ENCODE measurements around the gene TMEM100. TPM values are rescaled to one million over a fixed set of nuclear protein-coding genes. Genes with fewer than 3 reads are reported as not detected.

The TMEM100 gene
- total RNA-seq, 1 donor = not detected

DNA sequence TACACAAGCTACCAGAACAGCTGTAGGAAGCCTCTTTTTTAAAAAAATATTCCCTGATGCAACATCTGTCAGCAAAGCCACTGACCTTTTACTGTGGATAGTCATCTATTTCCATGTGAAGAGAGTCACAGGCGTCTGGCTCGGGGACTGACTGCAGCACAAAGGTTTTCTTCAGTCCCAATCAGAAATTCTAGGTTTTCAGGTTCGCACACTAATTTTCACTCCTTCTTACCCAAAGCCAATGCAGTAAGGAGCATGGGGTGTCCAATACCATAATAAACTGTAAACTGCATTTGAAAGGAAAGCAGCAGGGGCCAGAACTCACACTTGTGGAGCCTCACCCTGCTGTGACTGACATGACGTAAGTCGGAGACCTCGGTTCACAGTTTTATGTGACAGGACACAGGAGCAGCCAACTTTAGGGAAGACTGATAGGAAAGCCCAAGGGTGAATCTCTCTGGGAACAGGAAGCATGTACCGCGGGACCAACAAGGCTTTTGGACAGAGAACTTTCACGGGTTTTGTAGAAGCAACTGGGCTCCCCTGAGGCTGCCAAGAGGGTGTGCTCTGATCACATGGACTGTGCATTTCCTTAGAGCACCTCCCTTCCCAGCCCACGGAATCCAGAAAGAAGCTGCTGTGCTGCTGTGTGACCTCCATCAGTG lies 9.1 kb upstream of the TMEM100 start:
- no peaks in the 10 kb centered on the region for H3K9me3 ChIP-seq (ENCODE audit: low read depth, low read length)
- H3K27me3 ChIP-seq (ENCODE audit: insufficient read depth, low read length) = no peaks in the 10 kb centered on the region
- H3K4me1 ChIP-seq (ENCODE audit: insufficient read depth, low read length) = no peaks in the 10 kb centered on the region
- no peak overlapping the region for H3K4me3 ChIP-seq (ENCODE audit: low read length)

DNA sequence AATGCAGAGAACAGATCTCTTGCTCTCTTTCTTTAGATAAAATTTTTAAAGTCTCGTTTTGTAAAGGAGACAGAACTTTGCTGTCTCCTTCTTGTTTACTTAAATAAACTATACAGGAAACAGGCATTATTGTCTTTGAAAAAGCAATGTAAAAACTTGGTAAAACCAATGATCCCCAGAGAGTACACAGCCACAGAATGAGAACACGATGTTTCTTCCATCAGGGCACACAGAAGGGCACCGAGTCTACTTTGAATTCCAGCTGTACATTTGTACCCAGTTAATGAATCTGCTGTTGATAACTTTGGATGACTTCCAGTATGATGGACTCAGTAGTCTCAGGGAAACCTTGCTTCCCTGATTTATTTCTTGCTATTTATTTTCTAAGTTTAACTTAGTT lies 8.1 kb upstream of the TMEM100 start:
- Histone ChIP-seq H3K4me1 (ENCODE audit: insufficient read depth, low read length) (no peaks in the 10 kb centered on the region), H3K4me3 (ENCODE audit: low read length) (no peak overlapping the region), H3K9me3 (ENCODE audit: low read depth, low read length) (no peaks in the 10 kb centered on the region), H3K27me3 (ENCODE audit: insufficient read depth, low read length) (no peaks in the 10 kb centered on the region)

DNA sequence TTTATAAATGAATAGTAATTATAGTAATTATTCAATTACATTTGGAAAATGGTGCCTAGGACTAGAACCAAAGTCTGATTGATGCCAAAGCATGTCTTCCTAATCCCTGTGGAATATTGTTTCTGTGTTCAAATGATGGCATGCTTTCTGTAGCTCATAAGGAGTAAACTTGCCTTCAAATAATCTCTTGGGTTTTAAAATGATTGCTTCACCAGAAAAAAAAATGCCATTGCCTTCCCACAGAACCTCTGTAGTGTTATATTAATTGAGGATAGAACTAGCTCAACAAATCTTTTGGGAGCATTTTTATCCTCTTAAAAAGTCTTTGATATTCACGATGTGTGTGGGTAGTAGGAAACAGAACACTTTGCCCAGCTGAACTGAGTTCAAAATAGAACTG lies 7.7 kb upstream of the TMEM100 start:
- Histone ChIP-seq H3K4me3 (ENCODE audit: low read length) (no peak overlapping the region), H3K4me1 (ENCODE audit: insufficient read depth, low read length) (no peaks in the 10 kb centered on the region), H3K9me3 (ENCODE audit: low read depth, low read length) (no peaks in the 10 kb centered on the region)

DNA sequence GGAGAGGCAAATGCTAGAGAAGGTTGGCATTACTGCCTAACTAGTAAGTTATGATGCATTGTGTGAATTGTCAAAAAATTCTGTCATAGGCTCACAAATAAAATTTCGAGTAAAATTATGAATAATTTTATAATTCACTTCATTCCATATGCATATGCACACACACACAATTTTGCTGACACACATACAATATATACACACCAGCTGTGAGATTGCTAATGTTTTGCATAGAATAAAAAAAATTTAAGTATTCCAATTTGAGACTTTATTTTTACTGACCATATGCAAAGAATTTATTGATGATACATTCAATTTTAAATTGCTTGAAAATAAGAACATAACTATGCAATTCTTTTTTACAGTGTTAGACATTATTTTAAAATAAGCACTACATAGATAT lies 6.8 kb upstream of the TMEM100 start:
- no peak overlapping the region for H3K4me3 ChIP-seq (ENCODE audit: low read length)

More for the DNA sequence above, 7.7 kb upstream of the TMEM100 start:
- no peaks in the 10 kb centered on the region for H3K27me3 ChIP-seq (ENCODE audit: insufficient read depth, low read length)

DNA sequence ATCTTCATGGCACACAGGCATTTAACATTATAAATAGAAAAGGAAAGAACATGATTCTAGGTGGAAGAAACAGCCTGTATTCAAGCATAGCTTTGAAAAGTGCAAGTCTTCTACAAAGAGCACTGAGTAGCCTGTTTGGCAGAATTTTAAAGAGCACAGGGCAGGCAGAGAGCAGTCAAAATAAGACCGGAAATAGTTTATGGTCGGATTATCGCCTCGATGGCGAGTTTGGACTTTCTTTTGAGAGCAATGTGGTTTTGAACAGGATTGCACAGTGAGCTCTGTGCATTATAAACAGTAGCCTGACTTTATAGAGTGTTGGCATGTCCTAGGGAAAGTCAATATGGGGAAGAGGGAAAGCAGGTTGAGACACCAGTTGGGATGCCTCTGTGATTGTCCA lies 6.2 kb upstream of the TMEM100 start:
- Histone ChIP-seq H3K27me3 (ENCODE audit: insufficient read depth, low read length) (peaks cover 3% of the 10 kb centered on the region), H3K4me1 (ENCODE audit: insufficient read depth, low read length) (no peaks in the 10 kb centered on the region), H3K9me3 (ENCODE audit: low read depth, low read length) (no peaks in the 10 kb centered on the region), H3K4me3 (ENCODE audit: low read length) (no peak overlapping the region)

More for the DNA sequence above, 6.8 kb upstream of the TMEM100 start:
- Histone ChIP-seq H3K27me3 (ENCODE audit: insufficient read depth, low read length) (no peaks in the 10 kb centered on the region), H3K4me1 (ENCODE audit: insufficient read depth, low read length) (no peaks in the 10 kb centered on the region), H3K9me3 (ENCODE audit: low read depth, low read length) (no peaks in the 10 kb centered on the region)

DNA sequence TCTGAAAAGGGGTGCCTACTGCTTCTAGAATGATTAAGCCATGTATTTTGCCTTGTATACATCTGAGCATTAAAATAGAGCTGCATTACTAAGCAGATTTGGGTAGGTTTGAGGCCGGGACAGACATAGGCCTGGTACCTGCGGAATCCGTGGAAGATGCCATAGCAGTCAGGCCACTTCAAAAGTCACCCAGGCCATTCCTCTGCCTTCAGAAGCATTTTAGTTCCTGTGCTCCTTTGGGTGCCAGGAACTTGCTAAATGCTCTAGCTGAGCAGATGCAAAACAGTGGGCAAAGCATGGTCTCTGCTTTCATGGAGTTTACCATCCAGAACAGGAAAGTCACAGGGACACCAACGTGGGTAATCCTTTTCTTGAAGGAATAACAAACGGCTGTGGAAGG lies 5.7 kb upstream of the TMEM100 start:
- no peaks in the 10 kb centered on the region for H3K9me3 ChIP-seq (ENCODE audit: low read depth, low read length)
- H3K4me3 ChIP-seq (ENCODE audit: low read length) = no peak overlapping the region
- peaks cover 5% of the 10 kb centered on the region for H3K27me3 ChIP-seq (ENCODE audit: insufficient read depth, low read length)
- no peaks in the 10 kb centered on the region for H3K4me1 ChIP-seq (ENCODE audit: insufficient read depth, low read length)

DNA sequence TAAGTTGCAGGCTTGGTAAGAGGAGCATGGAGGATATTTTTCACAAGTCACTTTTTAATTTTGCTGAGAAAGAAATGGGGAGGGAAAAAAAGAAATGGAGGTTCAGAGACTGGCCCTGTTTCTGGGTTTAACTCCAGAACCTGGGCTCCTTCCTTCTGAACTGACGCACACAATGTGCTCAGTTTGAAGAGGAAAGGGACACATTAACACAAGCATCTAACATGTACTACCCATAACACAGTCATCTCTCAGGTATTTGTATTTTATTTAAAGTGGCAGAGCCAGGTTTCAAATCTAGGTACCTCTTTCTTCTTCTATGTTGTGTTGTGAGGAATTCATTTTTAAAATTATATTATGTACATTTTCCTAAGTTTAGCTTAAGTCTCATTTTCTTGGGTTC lies 5.3 kb upstream of the TMEM100 start:
- Histone ChIP-seq H3K9me3 (ENCODE audit: low read depth, low read length) (no peaks in the 10 kb centered on the region), H3K4me1 (ENCODE audit: insufficient read depth, low read length) (no peaks in the 10 kb centered on the region), H3K27me3 (ENCODE audit: insufficient read depth, low read length) (peaks cover 5% of the 10 kb centered on the region), H3K4me3 (ENCODE audit: low read length) (no peak overlapping the region)

DNA sequence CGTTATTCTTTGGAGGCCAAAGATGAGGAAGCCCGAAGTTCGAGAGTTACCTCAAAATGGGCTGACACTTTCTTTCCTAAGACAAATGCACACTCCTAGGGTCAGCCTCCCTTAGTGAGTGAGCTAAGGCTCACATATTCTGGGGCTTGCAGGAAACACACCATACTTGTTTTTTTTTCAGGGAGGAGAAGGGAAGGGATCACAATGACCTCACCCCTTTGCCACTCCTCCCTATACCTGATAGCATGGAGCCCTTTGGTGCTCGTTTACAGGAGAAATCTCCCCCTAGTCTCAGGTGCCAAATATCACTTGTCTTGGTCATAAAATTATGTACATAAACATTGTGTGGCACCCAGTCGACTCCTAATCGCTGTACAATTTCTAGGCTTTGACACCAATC lies 4.6 kb upstream of the TMEM100 start:
- H3K4me1 ChIP-seq (ENCODE audit: insufficient read depth, low read length) = no peaks in the 10 kb centered on the region
- H3K27me3 ChIP-seq (ENCODE audit: insufficient read depth, low read length) = peaks cover 8% of the 10 kb centered on the region
- H3K9me3 ChIP-seq (ENCODE audit: low read depth, low read length) = no peaks in the 10 kb centered on the region
- no peak overlapping the region for H3K4me3 ChIP-seq (ENCODE audit: low read length)

DNA sequence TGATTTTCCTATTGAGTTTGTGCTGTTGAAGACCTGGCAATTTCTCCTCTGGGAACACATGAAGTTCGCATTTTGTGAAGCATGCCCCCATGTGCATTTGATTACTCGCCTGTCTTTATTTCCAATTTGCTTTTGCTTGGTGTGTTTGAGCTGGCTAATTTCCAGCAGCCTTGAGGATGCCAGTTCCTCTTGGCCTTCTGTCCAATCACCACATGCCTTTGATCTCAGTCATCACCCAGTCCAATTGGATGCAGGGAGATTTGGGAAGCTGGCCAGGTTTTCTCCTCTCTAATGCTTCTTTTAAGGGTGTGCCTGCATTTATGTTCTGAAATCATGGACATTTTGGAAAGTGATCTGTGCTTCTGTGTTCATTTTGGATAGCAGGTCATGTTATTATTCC lies 3.8 kb upstream of the TMEM100 start:
- peaks cover 11% of the 10 kb centered on the region for H3K27me3 ChIP-seq (ENCODE audit: insufficient read depth, low read length)
- H3K9me3 ChIP-seq (ENCODE audit: low read depth, low read length) = no peaks in the 10 kb centered on the region
- no peaks in the 10 kb centered on the region for H3K4me1 ChIP-seq (ENCODE audit: insufficient read depth, low read length)
- no peak overlapping the region for H3K4me3 ChIP-seq (ENCODE audit: low read length)

DNA sequence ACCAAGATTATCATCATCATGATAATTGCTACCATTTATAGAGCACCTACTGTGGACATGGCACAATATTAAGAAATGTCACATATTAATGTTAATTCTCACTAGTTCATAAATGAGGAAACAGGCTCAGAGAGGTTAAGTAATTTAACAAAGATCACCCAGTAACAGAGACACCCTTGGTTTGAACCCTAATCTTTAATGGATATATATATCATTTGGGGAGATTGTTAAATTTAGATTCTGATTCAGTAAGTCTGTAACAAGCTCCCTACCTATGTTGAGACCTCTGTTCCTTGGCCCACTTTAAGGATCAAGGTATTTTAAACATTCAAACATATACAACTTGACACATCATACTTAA lies 804 bp upstream of the TMEM100 start:
- Histone ChIP-seq H3K4me3 (ENCODE audit: low read length) (no peak overlapping the region), H3K9me3 (ENCODE audit: low read depth, low read length) (no peaks in the 10 kb centered on the region), H3K4me1 (ENCODE audit: insufficient read depth, low read length) (no peaks in the 10 kb centered on the region), H3K27me3 (ENCODE audit: insufficient read depth, low read length) (peaks cover 14% of the 10 kb centered on the region)

DNA sequence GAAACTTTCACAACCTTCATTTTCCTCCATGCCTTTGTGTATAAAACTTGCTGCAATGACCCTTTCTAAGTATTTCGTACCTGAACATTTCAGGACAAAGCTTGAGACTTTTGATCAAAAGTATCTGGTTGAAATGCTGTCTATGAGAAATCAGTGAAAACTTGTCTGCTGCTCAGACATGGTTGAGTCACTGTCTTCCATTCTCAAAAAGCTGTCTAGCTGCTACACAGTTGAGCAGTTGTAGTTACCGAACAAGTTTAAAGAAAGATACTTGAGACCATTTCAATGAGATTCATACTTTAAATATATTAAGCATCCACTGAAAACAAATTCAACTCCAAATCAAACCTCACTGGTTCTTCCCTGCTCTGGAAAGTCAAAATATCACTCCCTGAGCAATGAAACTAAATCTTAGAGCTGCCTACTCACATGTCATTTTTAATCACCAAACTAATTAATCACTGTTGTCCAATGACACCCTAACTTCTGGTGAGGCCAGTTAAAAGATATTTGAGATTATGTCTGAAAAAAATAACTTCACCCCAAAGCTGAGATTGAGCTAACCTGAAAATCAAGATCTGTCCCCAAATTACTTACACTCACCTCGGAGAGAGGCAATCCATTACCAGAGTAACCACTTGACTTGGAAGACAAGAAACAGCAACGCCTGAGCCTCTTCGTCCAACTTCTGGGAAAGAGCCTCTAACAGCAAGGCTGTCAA lies 488 bp downstream of the TMEM100 start:
- Histone ChIP-seq H3K27me3 (ENCODE audit: insufficient read depth, low read length) (peaks cover 14% of the 10 kb centered on the region), H3K9me3 (ENCODE audit: low read depth, low read length) (no peaks in the 10 kb centered on the region), H3K4me3 (ENCODE audit: low read length) (no peak overlapping the region), H3K4me1 (ENCODE audit: insufficient read depth, low read length) (no peaks in the 10 kb centered on the region)

DNA sequence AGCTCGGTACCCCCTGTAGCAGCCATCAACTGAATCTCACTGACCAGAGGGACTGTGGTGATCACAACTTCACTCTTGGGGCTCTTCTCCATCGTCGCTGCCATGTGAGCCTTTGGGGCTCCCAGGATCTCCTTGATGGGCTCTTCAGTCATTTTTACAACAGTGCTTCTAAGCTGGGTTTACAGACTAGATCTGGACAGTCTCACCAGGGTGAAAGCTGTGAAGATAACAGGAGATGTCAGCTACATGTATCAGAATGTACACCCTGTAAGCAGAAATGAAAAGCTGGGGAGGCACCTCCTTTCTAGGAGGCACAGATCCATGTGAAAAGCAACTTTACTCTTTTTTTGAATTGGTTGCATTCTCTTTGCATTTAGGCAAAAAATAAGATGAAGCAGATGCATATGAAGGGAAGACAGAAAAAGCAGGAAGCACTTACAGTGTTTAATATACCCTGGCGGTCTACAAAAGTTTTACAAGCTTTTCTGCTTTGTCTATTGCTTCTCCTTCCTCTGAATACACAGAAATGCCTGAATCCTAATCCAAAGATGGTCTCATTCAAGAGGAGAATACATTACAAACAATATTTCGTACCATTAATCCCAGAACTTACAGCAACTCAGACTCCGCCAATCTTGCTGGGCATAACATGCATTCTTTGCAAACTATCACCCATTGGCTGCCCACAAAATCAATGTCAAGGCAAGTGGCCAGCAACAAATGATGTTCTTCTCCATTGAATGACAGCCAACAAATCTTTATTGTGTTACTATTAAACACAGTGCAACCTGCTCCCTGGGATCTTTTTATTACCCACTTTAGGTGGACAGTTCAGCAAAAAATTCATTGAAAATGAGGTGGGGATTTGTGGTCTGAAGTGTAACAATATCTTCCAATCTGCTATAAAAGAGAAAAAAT lies 1.5 kb downstream of the TMEM100 start:
- Histone ChIP-seq H3K27me3 (ENCODE audit: insufficient read depth, low read length) (peaks cover 14% of the 10 kb centered on the region), H3K4me1 (ENCODE audit: insufficient read depth, low read length) (no peaks in the 10 kb centered on the region), H3K4me3 (ENCODE audit: low read length) (no peak overlapping the region), H3K9me3 (ENCODE audit: low read depth, low read length) (no peaks in the 10 kb centered on the region)

DNA sequence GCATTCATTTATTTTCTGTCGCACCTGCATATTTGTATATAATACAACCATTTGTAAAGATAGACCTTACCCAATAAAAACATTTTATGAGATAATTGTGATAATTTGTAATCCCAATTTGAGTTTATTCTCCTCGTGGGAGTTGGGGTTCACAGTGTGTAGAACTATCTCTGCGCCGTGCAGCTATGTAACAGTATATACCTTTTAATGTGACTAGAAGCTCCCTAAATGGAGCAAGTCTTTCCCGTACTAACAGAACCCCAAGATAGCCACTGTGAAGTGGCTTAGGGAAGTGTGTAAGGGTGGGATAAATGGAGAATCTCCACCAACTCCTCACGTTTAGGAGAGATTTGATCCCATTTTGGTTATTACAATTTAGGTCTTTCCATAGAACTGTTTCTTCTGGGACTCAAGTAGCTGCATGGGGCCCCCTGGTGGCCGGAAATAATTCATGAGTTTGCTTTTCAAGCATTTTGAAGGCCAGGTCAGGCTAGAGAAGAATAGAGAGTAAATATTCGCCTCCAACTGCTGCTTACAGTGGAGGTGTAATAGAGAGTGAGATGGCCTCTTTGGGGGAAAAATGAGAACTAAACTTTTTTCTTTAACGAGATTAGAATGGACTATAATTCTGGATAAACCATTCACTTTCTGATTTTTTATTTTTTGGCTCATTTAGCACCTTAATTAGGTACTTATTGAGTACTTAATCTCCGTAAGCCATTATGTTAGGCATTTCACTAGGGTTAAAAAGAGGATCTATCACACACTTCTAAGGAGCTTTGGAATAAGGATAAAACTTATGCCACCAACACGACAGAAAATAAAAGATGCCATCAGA lies 4.5 kb downstream of the TMEM100 start:
- H3K4me1 ChIP-seq (ENCODE audit: insufficient read depth, low read length) = peaks cover 4% of the 10 kb centered on the region
- H3K4me3 ChIP-seq (ENCODE audit: low read length) = no peak overlapping the region
- peaks cover 9% of the 10 kb centered on the region for H3K27me3 ChIP-seq (ENCODE audit: insufficient read depth, low read length)
- no peaks in the 10 kb centered on the region for H3K9me3 ChIP-seq (ENCODE audit: low read depth, low read length)

DNA sequence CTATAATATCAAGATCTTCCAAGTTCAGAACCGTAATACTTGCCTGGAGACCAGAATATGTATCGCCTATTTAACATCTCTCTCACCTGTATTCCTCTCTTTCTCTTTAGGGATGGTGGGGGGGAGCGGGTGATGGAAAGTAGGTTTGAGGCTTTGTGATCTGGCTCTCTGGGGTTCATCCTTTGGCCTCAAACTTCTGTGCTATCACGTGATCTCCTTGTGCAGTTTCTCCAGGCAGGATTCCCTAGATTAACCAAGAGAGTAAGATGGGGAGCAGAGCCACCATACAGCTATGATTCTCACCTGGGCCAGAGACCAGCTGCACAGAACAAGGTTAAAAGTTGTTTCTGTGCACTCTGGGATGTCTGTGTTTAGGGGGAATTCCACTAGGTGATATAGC lies 5.2 kb downstream of the TMEM100 start:
- peaks cover 6% of the 10 kb centered on the region for H3K27me3 ChIP-seq (ENCODE audit: insufficient read depth, low read length)
- H3K4me1 ChIP-seq (ENCODE audit: insufficient read depth, low read length) = peaks cover 4% of the 10 kb centered on the region
- no peak overlapping the region for H3K4me3 ChIP-seq (ENCODE audit: low read length)
- no peaks in the 10 kb centered on the region for H3K9me3 ChIP-seq (ENCODE audit: low read depth, low read length)
